HCT116 (cell line): ENCODE measurements around the gene ACTN4. TPM values are rescaled to one million over a fixed set of nuclear protein-coding genes. Genes with fewer than 3 reads are reported as not detected.
A peak's percentile ranks its signal among the peaks of the same experiment; 100 is the strongest.

Experiments used
- ATAC-seq: fragments of 200-7000 bp; cut with Tn5 transposase; 2 replicates; pipeline ENCODE4 v1.9.1; 2020; ENCODE audit warnings: mild to moderate bottlenecking, moderate library complexity
- BruUV-seq: library from RNA; stranded (reverse); fragments of 400-500 nt; replicated peaks from 2 replicates; lab custom pipeline; 2021; lab: Mats Ljungman, UMichigan
- CTCF ChIA-PET: fragments of 300-600 bp; sonication (Branson Sonifier 250); formaldehyde crosslinking; loops from one replicate; lab custom pipeline; 2021; ENCODE audit warnings: antibody characterized with exemption; lab: Charles Lee
- POLR2A ChIA-PET: fragments of 300-600, 350-600 bp; sonication (Branson Sonifier 250); formaldehyde crosslinking; loops from one replicate; lab custom pipeline; 2021; ENCODE audit warnings: antibody characterized with exemption; lab: Charles Lee
- RAD21 ChIA-PET, 2 experiments: fragments of 300-600 bp; sonication (Branson Sonifier 250); formaldehyde crosslinking; loops; one replicate each; lab custom pipeline; 2023; ENCODE audit warnings: low total read pairs in 2 of 2; ENCODE audit not compliant: uncharacterized antibody in 2 of 2, unreplicated experiment in 2 of 2, low non-redundant PET in 1 of 2; lab: Charles Lee
- DNase-seq: peaks from one replicate; pipeline ENCODE4 v3.0.0-alpha.2; 2010; ENCODE audit warnings: low read depth, low spot score
- H2AFZ ChIP-seq: fragments of 200-600 bp; shearing (Covaris generic), sonication (generic); 2 replicates; pipeline ENCODE4 v1.6.1; 2017; ENCODE audit warnings: low read depth, mixed run types, mixed read lengths, antibody characterized with exemption, low read length; ENCODE audit not compliant: poor library complexity, severe bottlenecking
- H3K27ac ChIP-seq: 2 replicates; pipeline ENCODE4 v1.5.1; 2012; ENCODE audit warnings: low read depth, low read length
- H3K27me3 ChIP-seq: fragments of 200-600 bp; sonication (generic); 2 replicates; pipeline ENCODE4 v1.6.1; 2016; ENCODE audit warnings: mixed run types, low read length, mixed read lengths; ENCODE audit not compliant: insufficient read depth
- H3K36me3 ChIP-seq, 2 experiments: fragments of 200-500 bp in 1 of 2; fragments of 200-600 bp in 1 of 2; sonication (Bioruptor generic) in 1 of 2; sonication (generic) in 1 of 2; 2 replicates each; pipeline versions ENCODE4 v1.5.1 to v1.6.1; 2014 to 2016; ENCODE audit warnings: low read length in 2 of 2, inconsistent platforms in 1 of 2, mixed read lengths in 1 of 2, mixed run types in 1 of 2; ENCODE audit not compliant: insufficient read depth in 2 of 2, control insufficient read depth in 1 of 2
- H3K4me1 ChIP-seq, 2 experiments: fragments of 200-600 bp in 1 of 2; sonication (generic) in 1 of 2; 2 replicates each; pipeline versions ENCODE4 v1.5.1 to v1.6.1; 2012 to 2017; ENCODE audit warnings: low read length in 2 of 2, inconsistent platforms in 1 of 2, mild to moderate bottlenecking in 1 of 2, mixed read lengths in 1 of 2, mixed run types in 1 of 2, moderate library complexity in 1 of 2; ENCODE audit not compliant: insufficient read depth in 2 of 2, control insufficient read depth in 1 of 2
- H3K4me2 ChIP-seq: fragments of 200-600 bp; sonication (generic); 2 replicates; pipeline ENCODE4 v1.6.1; 2017; ENCODE audit warnings: mixed run types, low read length, mixed read lengths
- H3K4me3 ChIP-seq, 2 experiments: fragments of 200-600 bp in 1 of 2; sonication (generic) in 1 of 2; replicated peaks in 1 of 2; 2 replicates each; pipeline ENCODE4 v1.5.1; 2011 to 2016; ENCODE audit warnings: low read length in 2 of 2, control low read depth in 1 of 2, low read depth in 1 of 2, mild to moderate bottlenecking in 1 of 2, mixed read lengths in 1 of 2, mixed run types in 1 of 2
- H3K79me2 ChIP-seq: fragments of 200-600 bp; sonication (generic); 2 replicates; pipeline ENCODE4 v1.6.1; 2017; ENCODE audit warnings: mild to moderate bottlenecking, mixed run types, low read length, moderate library complexity, mixed read lengths; ENCODE audit not compliant: insufficient read depth
- H3K9ac ChIP-seq: fragments of 200-600 bp; sonication (generic); 2 replicates; pipeline ENCODE4 v1.6.1; 2016; ENCODE audit warnings: low read length, mixed read lengths
- H3K9me2 ChIP-seq: fragments of 200-600 bp; sonication (generic), shearing (Covaris generic); 2 replicates; pipeline ENCODE4 v1.6.1; 2017; ENCODE audit warnings: mixed run types, mild to moderate bottlenecking, moderate library complexity; ENCODE audit not compliant: insufficient read depth
- H3K9me3 ChIP-seq, 2 experiments: fragments of 200-500 bp in 1 of 2; fragments of 200-600 bp in 1 of 2; sonication (Bioruptor generic) in 1 of 2; sonication (generic) in 1 of 2; 2 replicates each; pipeline ENCODE4 v1.6.1; 2014 to 2017; ENCODE audit warnings: low read length in 2 of 2, mixed read lengths in 2 of 2, inconsistent platforms in 1 of 2, low read depth in 1 of 2, mild to moderate bottlenecking in 1 of 2, mixed run types in 1 of 2, moderate library complexity in 1 of 2; ENCODE audit not compliant: control insufficient read depth in 1 of 2, insufficient read depth in 1 of 2
- H4K20me1 ChIP-seq: fragments of 200-600 bp; sonication (generic), shearing (Covaris generic); 2 replicates; pipeline ENCODE4 v1.6.1; 2017; ENCODE audit warnings: mixed run types, mild to moderate bottlenecking, moderate library complexity; ENCODE audit not compliant: insufficient read depth
- EZH2 ChIP-seq: fragments of 200-600 bp; sonication (generic); IDR thresholded peaks from 2 replicates; pipeline ENCODE4 v1.6.1; 2017; ENCODE audit warnings: antibody characterized with exemption, mixed run types
- JUND ChIP-seq: IDR thresholded peaks from 2 replicates; pipeline ENCODE4 v1.6.1; 2012
- POLR2AphosphoS5 ChIP-seq: IDR thresholded peaks from 2 replicates; pipeline ENCODE4 v1.6.1; 2011; ENCODE audit warnings: mild to moderate bottlenecking, low read depth, low read length, moderate library complexity
- SP1 ChIP-seq: IDR thresholded peaks from 2 replicates; pipeline ENCODE4 v1.6.1; 2012; ENCODE audit warnings: low read depth
- YY1 ChIP-seq: IDR thresholded peaks from 2 replicates; pipeline ENCODE4 v1.6.1; 2011; ENCODE audit warnings: low read length, low read depth, moderate library complexity, mild to moderate bottlenecking; ENCODE audit not compliant: insufficient replicate concordance; ENCODE audit errors: extremely low read depth
- intact Hi-C: fragments of 100-400 bp; cut with micrococcal nuclease; formaldehyde crosslinking; loops from 2 replicates; pipeline ENCODE4 v1.10.0; 2022
- total RNA-seq: library from RNA; stranded (reverse); gene quantifications from one replicate; pipeline ENCODE4 v1.2.1, GENCODE V29; 2021; ENCODE audit not compliant: unreplicated experiment
- TF ChIP-seq, protein P1 (sequence below): IDR thresholded peaks from 2 replicates; pipeline ENCODE4 v1.6.1; 2012

Gene ACTN4
- total RNA-seq, 1 experiment from 2014 or later = 651 TPM

- Histone ChIP-seq H3K9me3 (no peaks in the 10 kb centered on the region), H3K79me2 (no peaks in the 10 kb centered on the region), H3K4me3 (no peak overlapping the region), H3K4me1 (peaks cover 13 to 59% of the 10 kb centered on the region in 2 experiments; a peak in 3 of 4 replicates), H3K4me2 (peak overlapping the region; percentile 62), H2AFZ (no peak overlapping the region), H3K36me3 (peaks cover 11 to 18% of the 10 kb centered on the region in 2 experiments; a peak in 3 of 4 replicates), H3K9ac (peak overlapping the region; percentile 39; the same call in 1 of the 2 replicates), H3K27me3 (no peaks in the 10 kb centered on the region), H3K9me2 (no peaks in the 10 kb centered on the region), H3K27ac (peak overlapping the region; percentile 67), H4K20me1 (0 out of 2 replicates have a peak, but pooled peaks cover 3% of the 10 kb centered on the region)
- POLR2A ChIA-PET = interaction anchor here (0.6 to 1.0 kb wide), 2 partner anchors 69 to 86 kb away, joined by 3 to 4 read pairs; partner anchors contain the start of gene ACTN4
- TF ChIP-seq POLR2AphosphoS5 (0 out of 2 replicates have a peak, but pooled peaks have one; percentile 7), SP1 (no peak)
- RAD21 ChIA-PET = no interaction called here
- CTCF ChIA-PET = interaction anchor here (0.9 to 1.8 kb wide), 3 partner anchors 190 to 331 kb away, joined by 3 to 6 read pairs (median 3); partner anchors contain the start of genes FAM98C, MRPS12 and SARS2
- intact Hi-C loops = loop anchor here (5.0 kb wide), 1 partner anchor 199 kb away; the partner anchor contains the start of genes MRPS12 and SARS2
- ATAC-seq (peak; percentile 7; the same call in 1 of the 2 replicates), DNase-seq (no peak)
- no TSS peak for BruUV-seq
Observed at GRCh38 chr19:38733493-38734175, 86.2 kb downstream of the ACTN4 start.

DNA sequence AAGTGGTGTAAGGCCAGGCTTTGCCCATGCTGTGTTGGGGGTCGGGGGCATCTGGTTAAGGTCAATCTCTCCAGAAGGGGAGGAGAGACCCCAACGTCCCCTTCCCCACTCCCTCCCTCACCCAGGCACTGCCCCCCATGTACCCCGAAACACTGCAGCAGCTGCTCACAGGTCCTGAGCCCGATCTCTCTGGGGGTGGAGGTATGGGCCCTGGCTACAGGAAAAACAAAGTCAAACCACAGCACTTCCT, 86.7 kb downstream of the ACTN4 start:
- no peak for ATAC-seq
- Histone ChIP-seq H3K27ac (peak overlapping the region; percentile 67), H3K4me3 (no peak overlapping the region), H3K79me2 (no peaks in the 10 kb centered on the region), H3K9me2 (no peaks in the 10 kb centered on the region), H4K20me1 (0 out of 2 replicates have a peak, but pooled peaks cover 3% of the 10 kb centered on the region), H3K27me3 (no peaks in the 10 kb centered on the region), H3K9me3 (no peaks in the 10 kb centered on the region), H3K36me3 (peaks cover 11 to 14% of the 10 kb centered on the region in 2 experiments; a peak in 3 of 4 replicates), H2AFZ (no peak overlapping the region), H3K9ac (peak overlapping the region; percentile 39; the same call in 1 of the 2 replicates), H3K4me1 (peaks cover 13 to 59% of the 10 kb centered on the region in 2 experiments; a peak in 3 of 4 replicates), H3K4me2 (peak overlapping the region; percentile 62)
- TF ChIP-seq, protein P1, sequence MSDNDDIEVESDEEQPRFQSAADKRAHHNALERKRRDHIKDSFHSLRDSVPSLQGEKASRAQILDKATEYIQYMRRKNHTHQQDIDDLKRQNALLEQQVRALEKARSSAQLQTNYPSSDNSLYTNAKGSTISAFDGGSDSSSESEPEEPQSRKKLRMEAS = no peak
- no peak for TF ChIP-seq YY1
- no peak for TF ChIP-seq JUND
- TF ChIP-seq SP1 = no peak
- TF ChIP-seq EZH2 = no peak
- RAD21 ChIA-PET = no interaction called here
- intact Hi-C loops = loop anchor here (5.0 kb wide), 1 partner anchor 198 kb away; the partner anchor contains the start of genes MRPS12 and SARS2
- POLR2A ChIA-PET = interaction anchor here (0.6 kb wide), 1 partner anchor 68 kb away, joined by 4 read pairs; no protein-coding TSS in a partner anchor
- CTCF ChIA-PET = interaction anchor here (1.8 kb wide), 1 partner anchor 196 kb away, joined by 6 read pairs; the partner anchor contains the start of genes MRPS12 and SARS2
- no peak for DNase-seq
- BruUV-seq = no TSS peak
